COLO668 (cell line): Measurements from ENCODE around the gene CERS6.
"Not testable (repeated sequence)": the region's sequence is repeated elsewhere in the genome, so short reads cannot be mapped to it uniquely, and the experiment has no call there.

Source experiments
- DNase-seq: peaks from one replicate; lab custom pipeline; 2025; ENCODE audit not compliant: unreplicated experiment; lab: John Stamatoyannopoulos, UW

Gene CERS6

GRCh38 chr2:168633200-168633599 lies 177.1 kb downstream of the CERS6 start:
- DNase-seq, result no peak

GRCh38 chr2:168633895-168634294 lies 177.8 kb downstream of the CERS6 start:
- no peak for DNase-seq

- DNase-seq, result no peak
These were observed 179.0 kb downstream of the CERS6 start for GRCh38 chr2:168635065-168635577.

- DNase-seq, result no peak
These were observed 182.9 kb downstream of the CERS6 start for GRCh38 chr2:168639018-168639417.

GRCh38 chr2:168639441-168639898 lies 183.4 kb downstream of the CERS6 start:
- DNase-seq, result no peak

GRCh38 chr2:168640039-168640438 lies 184.0 kb downstream of the CERS6 start:
- DNase-seq, result no peak

- DNase-seq, result no peak
These were observed 185.6 kb downstream of the CERS6 start for GRCh38 chr2:168641636-168642035.

- DNase-seq, result no peak
These were observed 186.8 kb downstream of the CERS6 start for GRCh38 chr2:168642873-168643272.

GRCh38 chr2:168643979-168644378 lies 187.9 kb downstream of the CERS6 start:
- DNase-seq, result no peak

GRCh38 chr2:168645696-168646338 lies 189.7 kb downstream of the CERS6 start:
- DNase-seq, result no peak

- no peak for DNase-seq
These were observed 193.0 kb downstream of the CERS6 start for GRCh38 chr2:168649105-168649504.

- DNase-seq, result no peak
These were observed 193.5 kb downstream of the CERS6 start for GRCh38 chr2:168649562-168649961.

GRCh38 chr2:168650139-168650538 lies 194.1 kb downstream of the CERS6 start:
- DNase-seq, result no peak

GRCh38 chr2:168650781-168651180 lies 194.7 kb downstream of the CERS6 start:
- no peak for DNase-seq

- no peak for DNase-seq
These were observed 197.2 kb downstream of the CERS6 start for GRCh38 chr2:168652997-168653921.

GRCh38 chr2:168654705-168655104 lies 198.6 kb downstream of the CERS6 start:
- no peak for DNase-seq

GRCh38 chr2:168655207-168655606 lies 199.1 kb downstream of the CERS6 start:
- no peak for DNase-seq

- not testable (repeated sequence) for DNase-seq
These were observed 201.3 kb downstream of the CERS6 start for GRCh38 chr2:168657378-168657777.

- DNase-seq, result no peak
These were observed 202.6 kb downstream of the CERS6 start for GRCh38 chr2:168658706-168659105.

- no peak for DNase-seq
These were observed 205.1 kb downstream of the CERS6 start for GRCh38 chr2:168660870-168661862.

GRCh38 chr2:168661863-168662256 lies 205.8 kb downstream of the CERS6 start:
- no peak for DNase-seq
